Keratinocyte (primary cell): ENCODE results near the gene POMC.

Experiments
- EZH2 ChIP-seq: IDR thresholded peaks from one replicate; pipeline ENCODE4 v1.6.1; 2012; ENCODE audit warnings: inconsistent platforms, mild to moderate bottlenecking, low read length, moderate library complexity
- TF ChIP-seq, protein P1 (sequence below), 3 experiments: IDR thresholded peaks in 1 of 3; conservative IDR thresholded peaks in 1 of 3; optimal IDR thresholded peaks in 1 of 3; 2 replicates in 2 of 3; 3 replicates in 1 of 3; pipeline versions ENCODE3 to v1.5.1; 2011; ENCODE audit warnings: low read length in 3 of 3, mild to moderate bottlenecking in 3 of 3, moderate library complexity in 2 of 3, control low read depth in 1 of 3, inconsistent platforms in 1 of 3; ENCODE audit not compliant: insufficient read depth in 2 of 3; ENCODE audit errors: extremely low read depth in 1 of 3

GRCh38 chr2:25115249-25115883 lies 53.0 kb downstream of the POMC start:
- TF ChIP-seq, protein P1, sequence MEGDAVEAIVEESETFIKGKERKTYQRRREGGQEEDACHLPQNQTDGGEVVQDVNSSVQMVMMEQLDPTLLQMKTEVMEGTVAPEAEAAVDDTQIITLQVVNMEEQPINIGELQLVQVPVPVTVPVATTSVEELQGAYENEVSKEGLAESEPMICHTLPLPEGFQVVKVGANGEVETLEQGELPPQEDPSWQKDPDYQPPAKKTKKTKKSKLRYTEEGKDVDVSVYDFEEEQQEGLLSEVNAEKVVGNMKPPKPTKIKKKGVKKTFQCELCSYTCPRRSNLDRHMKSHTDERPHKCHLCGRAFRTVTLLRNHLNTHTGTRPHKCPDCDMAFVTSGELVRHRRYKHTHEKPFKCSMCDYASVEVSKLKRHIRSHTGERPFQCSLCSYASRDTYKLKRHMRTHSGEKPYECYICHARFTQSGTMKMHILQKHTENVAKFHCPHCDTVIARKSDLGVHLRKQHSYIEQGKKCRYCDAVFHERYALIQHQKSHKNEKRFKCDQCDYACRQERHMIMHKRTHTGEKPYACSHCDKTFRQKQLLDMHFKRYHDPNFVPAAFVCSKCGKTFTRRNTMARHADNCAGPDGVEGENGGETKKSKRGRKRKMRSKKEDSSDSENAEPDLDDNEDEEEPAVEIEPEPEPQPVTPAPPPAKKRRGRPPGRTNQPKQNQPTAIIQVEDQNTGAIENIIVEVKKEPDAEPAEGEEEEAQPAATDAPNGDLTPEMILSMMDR (optimal IDR thresholded peaks at IDR 0.05 in 1 of 3, IDR thresholded peaks at IDR 0.05 in 1 of 3, conservative IDR thresholded peaks at IDR 0.05 in 1 of 3; ENCODE audit: extremely low read depth in 1 of 3, insufficient read depth in 2 of 3, low read length in 3 of 3) = no peak
- TF ChIP-seq EZH2 = no peak
